ENCODE data around the gene IQGAP1. TPM values are rescaled to one million over a fixed set of nuclear protein-coding genes. Genes with fewer than 3 reads are reported as not detected.

IQGAP1 gene
- polyA plus RNA-seq, 1 donor (not counting 4 experiments of a cell fraction or from before 2014, with no cell fraction given): 310 TPM

DNA sequence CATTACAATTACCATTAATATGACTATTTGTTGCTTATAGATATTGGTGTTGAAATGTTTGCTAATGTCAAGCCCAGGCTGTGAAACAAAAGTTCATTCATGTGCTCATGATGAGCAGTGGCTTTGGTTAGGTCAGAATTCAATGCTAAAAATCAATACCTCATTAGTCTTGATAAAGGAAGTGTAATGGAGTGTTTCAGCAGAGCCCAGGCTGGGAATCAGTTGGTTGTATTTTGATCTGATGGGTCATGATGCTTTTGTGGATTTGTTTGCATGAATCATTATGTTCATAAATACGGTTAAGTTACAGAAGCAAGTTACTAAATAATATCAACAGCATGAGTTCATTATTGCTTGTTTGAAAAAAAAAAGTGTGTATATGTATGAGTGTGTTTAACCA is 49.5 kb upstream of the IQGAP1 start:
- no peak overlapping the region for H3K4me3 ChIP-seq (ENCODE audit: control insufficient read depth in 2 of 3, extremely low read depth in 1 of 3, insufficient read depth in 2 of 3, low read depth in 1 of 3, low read length in 3 of 3)
- peaks cover 28% of the 10 kb centered on the region for H3K4me1 ChIP-seq (ENCODE audit: control insufficient read depth, extremely low read depth, insufficient read depth, low read length)
- H4K20me1 ChIP-seq (ENCODE audit: control insufficient read depth, extremely low read depth, insufficient read depth, low read length): no peaks in the 10 kb centered on the region
- no peaks in the 10 kb centered on the region for H3K9me1 ChIP-seq (ENCODE audit: control insufficient read depth, extremely low read depth, insufficient read depth, low read length)
- H3K9me3 ChIP-seq (ENCODE audit: control insufficient read depth, low read depth, low read length): no peaks in the 10 kb centered on the region
- H3K36me3 ChIP-seq (ENCODE audit: control insufficient read depth in 2 of 2, extremely low read depth in 1 of 2, insufficient read depth in 2 of 2, low read length in 2 of 2): no peaks in the 10 kb centered on the region
- H3K9ac ChIP-seq (ENCODE audit: control insufficient read depth, extremely low read depth, insufficient read depth, low read length): no peak overlapping the region
- H3K27ac ChIP-seq (ENCODE audit: control insufficient read depth, insufficient read depth, low read length): no peak overlapping the region
- DNase-seq (ENCODE audit: low read depth, low spot score) (no peak), FAIRE-seq (no peak)
- TF ChIP-seq EZH2 (IDR thresholded peaks at IDR 0.05; ENCODE audit: low read length): no peak
- TF ChIP-seq, protein P1, sequence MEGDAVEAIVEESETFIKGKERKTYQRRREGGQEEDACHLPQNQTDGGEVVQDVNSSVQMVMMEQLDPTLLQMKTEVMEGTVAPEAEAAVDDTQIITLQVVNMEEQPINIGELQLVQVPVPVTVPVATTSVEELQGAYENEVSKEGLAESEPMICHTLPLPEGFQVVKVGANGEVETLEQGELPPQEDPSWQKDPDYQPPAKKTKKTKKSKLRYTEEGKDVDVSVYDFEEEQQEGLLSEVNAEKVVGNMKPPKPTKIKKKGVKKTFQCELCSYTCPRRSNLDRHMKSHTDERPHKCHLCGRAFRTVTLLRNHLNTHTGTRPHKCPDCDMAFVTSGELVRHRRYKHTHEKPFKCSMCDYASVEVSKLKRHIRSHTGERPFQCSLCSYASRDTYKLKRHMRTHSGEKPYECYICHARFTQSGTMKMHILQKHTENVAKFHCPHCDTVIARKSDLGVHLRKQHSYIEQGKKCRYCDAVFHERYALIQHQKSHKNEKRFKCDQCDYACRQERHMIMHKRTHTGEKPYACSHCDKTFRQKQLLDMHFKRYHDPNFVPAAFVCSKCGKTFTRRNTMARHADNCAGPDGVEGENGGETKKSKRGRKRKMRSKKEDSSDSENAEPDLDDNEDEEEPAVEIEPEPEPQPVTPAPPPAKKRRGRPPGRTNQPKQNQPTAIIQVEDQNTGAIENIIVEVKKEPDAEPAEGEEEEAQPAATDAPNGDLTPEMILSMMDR (optimal IDR thresholded peaks at IDR 0.05 in 1 of 3, IDR thresholded peaks at IDR 0.05 in 1 of 3, conservative IDR thresholded peaks at IDR 0.05 in 1 of 3; ENCODE audit: extremely low read depth in 1 of 3, insufficient read depth in 2 of 3, low read length in 3 of 3): no peak
- H3K79me2 ChIP-seq (ENCODE audit: control insufficient read depth, insufficient read depth, low read length): no peaks in the 10 kb centered on the region
- H2AFZ ChIP-seq (ENCODE audit: control insufficient read depth, low read length): no peak overlapping the region
- dilution Hi-C loops (cut with MboI; ENCODE audit: extremely low pct_ligation_motif_present, low sequenced_read_pairs): no loop called here
- no peak overlapping the region for H3K4me2 ChIP-seq (ENCODE audit: control insufficient read depth, extremely low read depth, insufficient read depth, low read depth, low read length)
- no peaks in the 10 kb centered on the region for H3K27me3 ChIP-seq (ENCODE audit: control insufficient read depth, extremely low read depth, insufficient read depth, low read length)

DNA sequence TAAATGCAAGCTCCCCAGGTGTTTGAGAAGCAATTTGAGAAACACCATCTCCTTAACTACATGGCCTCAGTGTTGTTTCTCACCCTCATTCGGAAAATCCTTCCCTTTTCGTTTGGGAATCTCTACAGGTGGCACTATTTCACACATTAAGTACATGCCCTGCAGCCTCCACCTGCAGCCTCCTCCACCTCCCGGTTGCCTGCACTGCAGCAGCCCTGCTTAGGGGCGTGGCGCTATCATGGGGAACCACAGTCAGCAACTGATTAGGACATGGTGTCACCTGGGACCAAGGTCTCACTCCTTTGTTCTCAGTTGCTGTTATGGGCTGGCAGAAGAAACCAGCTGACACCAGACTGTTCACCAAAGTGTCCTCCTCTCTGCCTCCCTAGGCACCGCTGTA is 47.7 kb upstream of the IQGAP1 start:
- Histone ChIP-seq H3K4me2 (ENCODE audit: control insufficient read depth, extremely low read depth, insufficient read depth, low read depth, low read length) (no peak overlapping the region), H2AFZ (ENCODE audit: control insufficient read depth, low read length) (no peak overlapping the region), H3K36me3 (ENCODE audit: control insufficient read depth in 2 of 2, extremely low read depth in 1 of 2, insufficient read depth in 2 of 2, low read length in 2 of 2) (no peaks in the 10 kb centered on the region), H3K9me3 (ENCODE audit: control insufficient read depth, low read depth, low read length) (no peaks in the 10 kb centered on the region), H3K79me2 (ENCODE audit: control insufficient read depth, insufficient read depth, low read length) (no peaks in the 10 kb centered on the region), H3K27ac (ENCODE audit: control insufficient read depth, insufficient read depth, low read length) (no peak overlapping the region), H3K27me3 (ENCODE audit: control insufficient read depth, extremely low read depth, insufficient read depth, low read length) (no peaks in the 10 kb centered on the region), H4K20me1 (ENCODE audit: control insufficient read depth, extremely low read depth, insufficient read depth, low read length) (no peaks in the 10 kb centered on the region), H3K9me1 (ENCODE audit: control insufficient read depth, extremely low read depth, insufficient read depth, low read length) (no peaks in the 10 kb centered on the region), H3K9ac (ENCODE audit: control insufficient read depth, extremely low read depth, insufficient read depth, low read length) (no peak overlapping the region), H3K4me3 (ENCODE audit: control insufficient read depth in 2 of 3, extremely low read depth in 1 of 3, insufficient read depth in 2 of 3, low read depth in 1 of 3, low read length in 3 of 3) (no peak overlapping the region), H3K4me1 (ENCODE audit: control insufficient read depth, extremely low read depth, insufficient read depth, low read length) (peaks cover 23% of the 10 kb centered on the region)
- no peak for DNase-seq (ENCODE audit: low read depth, low spot score)
- dilution Hi-C loops (cut with MboI; ENCODE audit: extremely low pct_ligation_motif_present, low sequenced_read_pairs): no loop called here
- no peak for FAIRE-seq
- TF ChIP-seq EZH2 (IDR thresholded peaks at IDR 0.05; ENCODE audit: low read length): no peak
- TF ChIP-seq, protein P1 (optimal IDR thresholded peaks at IDR 0.05 in 1 of 3, IDR thresholded peaks at IDR 0.05 in 1 of 3, conservative IDR thresholded peaks at IDR 0.05 in 1 of 3; ENCODE audit: extremely low read depth in 1 of 3, insufficient read depth in 2 of 3, low read length in 3 of 3): peak in 1 of 3 experiments; percentile 41
